Neuronal stem cell (in vitro differentiated cells): ENCODE measurements around the gene PTH1R.

Experiments
- DNase-seq: peaks from one replicate; pipeline ENCODE4 v3.0.0-alpha.2; 2013; ENCODE audit warnings: low spot score
- H2AFZ ChIP-seq: one replicate; pipeline ENCODE4 v1.6.1; 2013; ENCODE audit warnings: mild to moderate bottlenecking, low read length, inconsistent platforms
- H2AK5ac ChIP-seq: 2 replicates; pipeline ENCODE4 v1.6.1; 2013; ENCODE audit warnings: low read depth, mild to moderate bottlenecking, inconsistent platforms, low read length, moderate library complexity, mixed read lengths
- H2BK120ac ChIP-seq: 2 replicates; pipeline ENCODE4 v1.6.1; 2013; ENCODE audit warnings: low read depth, mild to moderate bottlenecking, inconsistent platforms, low read length, moderate library complexity, mixed read lengths
- H2BK12ac ChIP-seq: one replicate; pipeline ENCODE4 v1.6.1; 2013; ENCODE audit warnings: low read length, inconsistent platforms
- H2BK15ac ChIP-seq: 2 replicates; pipeline ENCODE4 v1.6.1; 2013; ENCODE audit warnings: mild to moderate bottlenecking, low read length, inconsistent platforms, mixed read lengths
- H2BK5ac ChIP-seq: one replicate; pipeline ENCODE4 v1.6.1; 2013; ENCODE audit warnings: inconsistent platforms, mild to moderate bottlenecking, low read length, moderate library complexity
- H3K14ac ChIP-seq: one replicate; pipeline ENCODE4 v1.6.1; 2013; ENCODE audit warnings: low read length, inconsistent platforms
- H3K18ac ChIP-seq: 2 replicates; pipeline ENCODE4 v1.6.1; 2013; ENCODE audit warnings: low read length, inconsistent platforms
- H3K23ac ChIP-seq: 2 replicates; pipeline ENCODE4 v1.6.1; 2013; ENCODE audit warnings: low read depth, mild to moderate bottlenecking, mixed read lengths, low read length, inconsistent platforms; ENCODE audit not compliant: poor library complexity
- H3K27ac ChIP-seq: replicated peaks from 3 replicates; pipeline ENCODE4 v1.5.1; 2013; ENCODE audit warnings: low read length, inconsistent platforms
- H3K27me3 ChIP-seq, 3 experiments: 2 replicates each; pipeline ENCODE4 v1.6.1; 2013; ENCODE audit warnings: low read length in 3 of 3, mild to moderate bottlenecking in 2 of 3, inconsistent platforms in 1 of 3, low read depth in 1 of 3, mixed read lengths in 1 of 3, moderate library complexity in 1 of 3; ENCODE audit not compliant: control insufficient read depth in 3 of 3, insufficient read depth in 3 of 3
- H3K36me3 ChIP-seq, 2 donors: replicated peaks in 1 of 2; 2 replicates each; pipeline ENCODE4 v1.6.1; 2013; ENCODE audit warnings: low read length in 2 of 2; ENCODE audit not compliant: control insufficient read depth in 2 of 2, insufficient read depth in 2 of 2
- H3K4ac ChIP-seq: 2 replicates; pipeline ENCODE4 v1.6.1; 2013; ENCODE audit warnings: inconsistent platforms, mild to moderate bottlenecking, low read length, moderate library complexity
- H3K4me1 ChIP-seq, 2 donors: 1 replicate in 1 of 2; 2 replicates in 1 of 2; pipeline ENCODE4 v1.6.1; 2013; ENCODE audit warnings: low read length in 2 of 2, low read depth in 1 of 2; ENCODE audit not compliant: control insufficient read depth in 2 of 2, insufficient read depth in 1 of 2
- H3K4me2 ChIP-seq: one replicate; pipeline ENCODE4 v1.6.1; 2013; ENCODE audit warnings: mild to moderate bottlenecking, low read length, inconsistent platforms; ENCODE audit not compliant: insufficient read depth, poor library complexity, severe bottlenecking
- H3K4me3 ChIP-seq, 2 donors: 2 replicates each; pipeline ENCODE4 v1.5.1; 2013; ENCODE audit warnings: low read length in 2 of 2, mild to moderate bottlenecking in 2 of 2, inconsistent platforms in 1 of 2, moderate library complexity in 1 of 2
- H3K79me1 ChIP-seq: one replicate; pipeline ENCODE4 v1.6.1; 2013; ENCODE audit warnings: low read depth, mild to moderate bottlenecking, inconsistent platforms, low read length, moderate library complexity
- H3K9ac ChIP-seq: one replicate; pipeline ENCODE4 v1.6.1; 2013; ENCODE audit warnings: mild to moderate bottlenecking, low read depth, low read length, inconsistent platforms; ENCODE audit not compliant: poor library complexity
- H3K9me3 ChIP-seq, 2 donors: replicated peaks in 1 of 2; 2 replicates each; pipeline versions ENCODE3 to v1.6.1; 2013; ENCODE audit warnings: low read length in 2 of 2, mild to moderate bottlenecking in 2 of 2, inconsistent platforms in 1 of 2, low read depth in 1 of 2, mixed read lengths in 1 of 2, moderate library complexity in 1 of 2; ENCODE audit not compliant: control insufficient read depth in 2 of 2, insufficient read depth in 1 of 2
- H4K8ac ChIP-seq: one replicate; pipeline ENCODE4 v1.6.1; 2013; ENCODE audit warnings: low read depth, mild to moderate bottlenecking, inconsistent platforms, low read length, moderate library complexity
- H4K91ac ChIP-seq: one replicate; pipeline ENCODE4 v1.6.1; 2013; ENCODE audit warnings: low read length, low read depth, mild to moderate bottlenecking, inconsistent platforms; ENCODE audit not compliant: poor library complexity
- WGBS, 2 donors: extraction: QIAGEN DNeasy Blood & Tissue Kit; methylation state at CpG; one replicate each; pipeline ENCODE4 v1.1.7; 2013; ENCODE audit warnings: missing lambda C conversion rate in 2 of 2, mixed read lengths in 1 of 2; ENCODE audit not compliant: insufficient read length in 2 of 2, insufficient replicate concordance in 1 of 2; ENCODE audit errors: extremely low coverage in 2 of 2; 5-methylcytosine and 5-hydroxymethylcytosine counted together

The PTH1R gene

GRCh38 chr3:46867550-46867898 lies 10.0 kb upstream of the PTH1R start:
- H4K8ac ChIP-seq, result no peak overlapping the region
- H3K18ac ChIP-seq, result peak overlapping the region; percentile 77
- H2AFZ ChIP-seq, result no peak overlapping the region
- H2BK120ac ChIP-seq, result peak overlapping the region; percentile 49
- no peaks in the 10 kb centered on the region for H3K36me3 ChIP-seq
- no peak overlapping the region for H3K4me2 ChIP-seq
- H3K14ac ChIP-seq, result peak overlapping the region; percentile 33
- no peak overlapping the region for H2BK12ac ChIP-seq
- peak overlapping the region; percentile 65 for H2AK5ac ChIP-seq
- no peak overlapping the region for H3K9ac ChIP-seq
- peak overlapping the region; percentile 14 for H2BK5ac ChIP-seq
- WGBS, 2 donors, result no CpG with 5 or more reads among the region's 15 CpGs
- no peak overlapping the region for H3K23ac ChIP-seq
- peaks cover 0 to 35% (median 2%) of the 10 kb centered on the region in 3 experiments for H3K27me3 ChIP-seq
- no peaks in the 10 kb centered on the region for H3K79me1 ChIP-seq
- peak overlapping the region; percentile 8 for H4K91ac ChIP-seq
- H3K9me3 ChIP-seq, result no peaks in the 10 kb centered on the region
- no peak for DNase-seq
- no peak overlapping the region for H3K4me3 ChIP-seq
- no peak overlapping the region for H3K27ac ChIP-seq
- H3K4me1 ChIP-seq, result peaks cover 3 to 10% of the 10 kb centered on the region in 2 donors
- no peak overlapping the region for H3K4ac ChIP-seq
- H2BK15ac ChIP-seq, result peak overlapping the region; percentile 69

GRCh38 chr3:46868287-46868686 lies 9.2 kb upstream of the PTH1R start:
- Histone ChIP-seq H2BK15ac (peak overlapping the region; percentile 14), H4K8ac (no peak overlapping the region), H4K91ac (no peak overlapping the region), H3K23ac (no peak overlapping the region), H3K9me3 (no peaks in the 10 kb centered on the region), H2AK5ac (peak overlapping the region; percentile 8), H2AFZ (no peak overlapping the region), H3K14ac (no peak overlapping the region), H3K27me3 (peaks cover 0 to 42% (median 2%) of the 10 kb centered on the region in 3 experiments), H3K18ac (peak overlapping the region; percentile 16), H3K9ac (no peak overlapping the region), H3K4me1 (peaks cover 3 to 7% of the 10 kb centered on the region in 2 donors), H3K4me2 (no peak overlapping the region), H3K79me1 (no peaks in the 10 kb centered on the region), H2BK12ac (no peak overlapping the region), H3K27ac (no peak overlapping the region), H2BK5ac (no peak overlapping the region), H3K36me3 (no peaks in the 10 kb centered on the region), H3K4me3 (peak overlapping the region in 1 of 2 donors; percentile 21), H2BK120ac (no peak overlapping the region), H3K4ac (no peak overlapping the region)
- DNase-seq, result no peak
- no CpG with 5 or more reads among the region's 8 CpGs for WGBS, 2 donors

GRCh38 chr3:46868948-46869347 lies 8.6 kb upstream of the PTH1R start:
- H3K14ac ChIP-seq, result no peak overlapping the region
- H3K36me3 ChIP-seq, result no peaks in the 10 kb centered on the region
- H3K4me3 ChIP-seq, result no peak overlapping the region
- no peaks in the 10 kb centered on the region for H3K79me1 ChIP-seq
- no peak overlapping the region for H3K4ac ChIP-seq
- H2BK15ac ChIP-seq, result peak overlapping the region; percentile 14
- H3K18ac ChIP-seq, result peak overlapping the region; percentile 3
- no peak overlapping the region for H3K27ac ChIP-seq
- no CpG with 5 or more reads among the region's 7 CpGs for whole genome bisulfite sequencing, 2 donors
- no peak overlapping the region for H2AFZ ChIP-seq
- no peak overlapping the region for H2BK120ac ChIP-seq
- no peak overlapping the region for H3K4me2 ChIP-seq
- no peak overlapping the region for H2BK12ac ChIP-seq
- H3K9ac ChIP-seq, result no peak overlapping the region
- H3K4me1 ChIP-seq, result peaks cover 1 to 3% of the 10 kb centered on the region in 2 donors
- H3K9me3 ChIP-seq, result no peaks in the 10 kb centered on the region
- H4K91ac ChIP-seq, result no peak overlapping the region
- no peak overlapping the region for H4K8ac ChIP-seq
- DNase-seq, result no peak
- no peak overlapping the region for H2BK5ac ChIP-seq
- peak overlapping the region; percentile 8 for H2AK5ac ChIP-seq
- peaks cover 0 to 48% (median 2%) of the 10 kb centered on the region in 3 experiments for H3K27me3 ChIP-seq
- no peak overlapping the region for H3K23ac ChIP-seq

DNA sequence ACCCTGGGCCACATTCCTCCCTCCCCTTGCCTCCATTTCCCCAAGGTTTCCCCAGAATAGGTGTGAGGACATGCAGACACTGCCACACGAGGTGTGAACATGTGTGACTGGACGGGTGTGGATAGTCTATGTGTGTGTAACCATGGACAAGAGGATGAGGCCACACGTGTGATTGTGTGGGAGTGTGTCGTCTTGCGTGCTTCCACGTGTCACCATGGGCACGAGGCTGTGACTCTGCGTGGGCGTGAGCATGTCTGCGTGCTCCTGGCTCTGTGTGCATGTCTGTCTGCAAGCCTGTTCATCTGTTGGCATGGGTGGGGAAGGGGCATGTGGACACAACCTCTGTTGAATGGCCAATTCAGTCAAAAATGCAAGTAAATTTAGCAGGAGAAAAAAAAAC lies 8.1 kb upstream of the PTH1R start:
- no CpG with 5 or more reads among the region's 10 CpGs for WGBS, 2 donors
- H3K4ac ChIP-seq, result no peak overlapping the region
- no peak overlapping the region for H2BK120ac ChIP-seq
- H3K18ac ChIP-seq, result peak overlapping the region; percentile 6
- H2AK5ac ChIP-seq, result peak overlapping the region; percentile 12
- no peak overlapping the region for H3K14ac ChIP-seq
- no peak overlapping the region for H3K4me2 ChIP-seq
- H2BK15ac ChIP-seq, result no peak overlapping the region
- H3K9ac ChIP-seq, result peak overlapping the region; percentile 32
- H3K4me3 ChIP-seq, result peak overlapping the region in 1 of 2 donors; percentile 65
- H3K23ac ChIP-seq, result no peak overlapping the region
- no peak overlapping the region for H3K27ac ChIP-seq
- H3K27me3 ChIP-seq, result peaks cover 0 to 51% (median 2%) of the 10 kb centered on the region in 3 experiments
- peaks cover 1 to 4% of the 10 kb centered on the region in 2 donors for H3K4me1 ChIP-seq
- H2BK5ac ChIP-seq, result no peak overlapping the region
- no peak overlapping the region for H2AFZ ChIP-seq
- H3K36me3 ChIP-seq, result no peaks in the 10 kb centered on the region
- H4K91ac ChIP-seq, result no peak overlapping the region
- no peaks in the 10 kb centered on the region for H3K9me3 ChIP-seq
- H2BK12ac ChIP-seq, result peak overlapping the region; percentile 82
- no peak for DNase-seq
- no peaks in the 10 kb centered on the region for H3K79me1 ChIP-seq
- no peak overlapping the region for H4K8ac ChIP-seq
